ENCODE data around the gene PLEKHG3.

The PLEKHG3 gene

GRCh38 chr14:64704143-64704742, at the start of gene PLEKHG3:
TSS of gene PLEKHG3 (plus strand) at chr14:64704424. CDS start at chr14:64727632, 23,208 bp downstream.
- TF ChIP-seq GATA3 (IDR thresholded peaks at IDR 0.05; ENCODE audit: low read depth, low read length) = no peak
- no peak for TF ChIP-seq GATA2 (IDR thresholded peaks at IDR 0.05; ENCODE audit: low read depth, low read length)

- no peak for TF ChIP-seq GATA2 (IDR thresholded peaks at IDR 0.05; ENCODE audit: low read depth, low read length)
- no peak for TF ChIP-seq GATA3 (IDR thresholded peaks at IDR 0.05; ENCODE audit: low read depth, low read length)
Measured at GRCh38 chr14:64654901-64655300, 49.3 kb upstream of the PLEKHG3 start.

GRCh38 chr14:64656986-64657385, 47.2 kb upstream of the PLEKHG3 start:
- no peak for TF ChIP-seq GATA2 (IDR thresholded peaks at IDR 0.05; ENCODE audit: low read depth, low read length)
- TF ChIP-seq GATA3 (IDR thresholded peaks at IDR 0.05; ENCODE audit: low read depth, low read length) = no peak

- TF ChIP-seq GATA2 (IDR thresholded peaks at IDR 0.05; ENCODE audit: low read depth, low read length) (no peak), GATA3 (IDR thresholded peaks at IDR 0.05; ENCODE audit: low read depth, low read length) (no peak)
Measured at GRCh38 chr14:64658201-64658600, 46.0 kb upstream of the PLEKHG3 start.

DNA sequence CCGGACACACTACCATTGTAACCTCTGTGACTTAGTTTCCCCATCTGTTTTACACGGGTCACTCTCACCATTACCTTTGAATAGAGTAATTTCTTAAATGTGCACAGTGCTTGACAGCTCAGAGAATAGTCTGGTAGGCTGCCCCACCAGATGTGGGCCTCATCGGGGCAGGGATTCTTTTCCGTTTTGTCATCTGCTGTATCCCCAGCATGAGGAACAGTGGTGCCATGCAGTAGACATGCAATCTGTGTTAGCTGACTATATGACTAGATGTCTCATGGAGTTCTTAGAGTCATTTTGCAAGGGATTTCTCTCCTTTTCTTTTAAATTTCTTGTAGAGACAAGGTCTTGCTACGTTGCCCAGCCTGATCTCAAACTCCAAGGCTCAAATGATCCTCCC, 44.9 kb upstream of the PLEKHG3 start:
- TF ChIP-seq GATA2 (IDR thresholded peaks at IDR 0.05; ENCODE audit: low read depth, low read length) = no peak
- TF ChIP-seq GATA3 (IDR thresholded peaks at IDR 0.05; ENCODE audit: low read depth, low read length) = no peak

DNA sequence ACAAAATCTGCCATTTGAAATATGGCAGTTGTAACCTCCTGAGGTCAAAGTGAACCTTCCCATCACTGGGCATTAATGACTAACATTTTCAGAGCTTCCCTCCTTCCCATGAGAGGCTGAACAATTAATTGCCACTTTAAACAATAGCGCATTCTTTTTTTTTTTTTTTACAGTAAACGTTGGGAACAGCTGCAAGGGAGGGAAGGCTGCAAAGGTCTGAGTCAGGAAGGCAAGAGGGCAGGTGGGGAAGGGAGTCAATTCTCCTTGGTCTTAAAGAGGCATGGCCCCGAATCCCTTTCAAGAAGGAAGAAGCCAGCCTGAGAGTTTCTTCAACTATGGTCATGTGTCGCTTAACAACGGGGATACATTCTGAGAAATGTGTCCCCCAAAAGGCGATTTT, 41.0 kb upstream of the PLEKHG3 start:
- no peak for TF ChIP-seq GATA2 (IDR thresholded peaks at IDR 0.05; ENCODE audit: low read depth, low read length)
- TF ChIP-seq GATA3 (IDR thresholded peaks at IDR 0.05; ENCODE audit: low read depth, low read length) = no peak

DNA sequence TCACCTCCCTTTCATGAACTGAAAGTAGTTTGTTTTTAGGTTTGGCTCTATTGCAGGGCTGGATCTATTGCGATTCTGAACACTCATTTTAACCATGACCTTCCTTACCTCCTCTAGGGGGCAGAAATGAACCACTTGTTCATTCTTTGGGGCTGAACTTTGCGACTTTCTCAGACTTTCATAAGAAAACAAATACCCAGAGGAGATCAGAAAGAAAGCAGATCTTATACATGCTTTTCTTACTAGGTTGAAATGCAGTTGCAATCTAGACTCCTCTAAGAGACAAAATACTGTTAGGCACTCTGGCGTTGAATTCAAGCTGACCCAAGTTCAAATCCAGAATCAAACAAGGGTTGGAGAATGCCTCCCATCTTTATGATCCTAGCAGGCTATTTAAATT, 32.6 kb upstream of the PLEKHG3 start:
- TF ChIP-seq GATA3 (IDR thresholded peaks at IDR 0.05; ENCODE audit: low read depth, low read length) = no peak
- no peak for TF ChIP-seq GATA2 (IDR thresholded peaks at IDR 0.05; ENCODE audit: low read depth, low read length)

DNA sequence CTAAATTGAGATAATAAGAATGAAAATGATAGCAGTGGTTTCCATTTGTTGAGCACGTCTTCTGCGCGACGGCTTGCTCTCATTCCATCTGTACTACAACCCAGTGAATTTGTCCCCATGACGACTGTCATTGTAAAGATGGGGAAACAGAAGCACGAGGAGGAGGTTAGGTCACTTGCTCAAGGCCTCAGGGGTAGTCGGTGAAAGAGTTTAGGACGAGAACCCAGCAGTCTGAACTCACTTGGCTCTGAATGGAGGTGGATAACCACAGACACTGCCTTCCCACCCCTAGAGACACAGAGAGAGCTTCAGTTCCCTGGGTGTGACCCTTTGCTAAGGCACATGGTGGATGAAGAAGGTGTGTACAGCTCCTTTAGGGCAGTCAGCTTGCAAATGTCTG, 30.9 kb upstream of the PLEKHG3 start:
- TF ChIP-seq GATA3 (IDR thresholded peaks at IDR 0.05; ENCODE audit: low read depth, low read length) (no peak), GATA2 (IDR thresholded peaks at IDR 0.05; ENCODE audit: low read depth, low read length) (no peak)

DNA sequence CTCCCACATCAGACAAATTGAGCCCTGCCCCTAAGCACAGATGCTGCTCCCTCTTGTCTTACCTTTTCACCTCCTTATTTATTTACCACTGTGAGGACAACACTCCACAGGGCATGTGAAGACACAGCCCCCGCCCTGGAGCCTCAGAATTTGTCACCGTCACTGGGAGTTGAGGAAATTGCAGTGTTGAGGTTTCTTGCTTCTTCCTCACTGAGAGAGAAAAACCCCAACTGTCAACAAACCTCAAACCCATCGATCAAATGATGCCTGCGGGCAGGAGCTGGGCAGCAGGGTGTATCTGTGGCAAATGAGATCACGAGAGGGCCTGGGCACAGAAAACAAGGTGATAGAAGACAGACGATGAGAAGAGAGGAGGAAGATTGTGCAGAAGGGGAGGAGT, 30.5 kb upstream of the PLEKHG3 start:
- TF ChIP-seq GATA2 (IDR thresholded peaks at IDR 0.05; ENCODE audit: low read depth, low read length) (no peak), GATA3 (IDR thresholded peaks at IDR 0.05; ENCODE audit: low read depth, low read length) (no peak)

- no peak for TF ChIP-seq GATA2 (IDR thresholded peaks at IDR 0.05; ENCODE audit: low read depth, low read length)
- TF ChIP-seq GATA3 (IDR thresholded peaks at IDR 0.05; ENCODE audit: low read depth, low read length) = no peak
Measured at GRCh38 chr14:64674829-64675228, 29.4 kb upstream of the PLEKHG3 start.

- TF ChIP-seq GATA3 (IDR thresholded peaks at IDR 0.05; ENCODE audit: low read depth, low read length) = no peak
- TF ChIP-seq GATA2 (IDR thresholded peaks at IDR 0.05; ENCODE audit: low read depth, low read length) = no peak
Measured at GRCh38 chr14:64675312-64675711, 28.9 kb upstream of the PLEKHG3 start.

- TF ChIP-seq GATA3 (IDR thresholded peaks at IDR 0.05; ENCODE audit: low read depth, low read length) = no peak
- no peak for TF ChIP-seq GATA2 (IDR thresholded peaks at IDR 0.05; ENCODE audit: low read depth, low read length)
Measured at GRCh38 chr14:64676410-64677008, 27.7 kb upstream of the PLEKHG3 start.

DNA sequence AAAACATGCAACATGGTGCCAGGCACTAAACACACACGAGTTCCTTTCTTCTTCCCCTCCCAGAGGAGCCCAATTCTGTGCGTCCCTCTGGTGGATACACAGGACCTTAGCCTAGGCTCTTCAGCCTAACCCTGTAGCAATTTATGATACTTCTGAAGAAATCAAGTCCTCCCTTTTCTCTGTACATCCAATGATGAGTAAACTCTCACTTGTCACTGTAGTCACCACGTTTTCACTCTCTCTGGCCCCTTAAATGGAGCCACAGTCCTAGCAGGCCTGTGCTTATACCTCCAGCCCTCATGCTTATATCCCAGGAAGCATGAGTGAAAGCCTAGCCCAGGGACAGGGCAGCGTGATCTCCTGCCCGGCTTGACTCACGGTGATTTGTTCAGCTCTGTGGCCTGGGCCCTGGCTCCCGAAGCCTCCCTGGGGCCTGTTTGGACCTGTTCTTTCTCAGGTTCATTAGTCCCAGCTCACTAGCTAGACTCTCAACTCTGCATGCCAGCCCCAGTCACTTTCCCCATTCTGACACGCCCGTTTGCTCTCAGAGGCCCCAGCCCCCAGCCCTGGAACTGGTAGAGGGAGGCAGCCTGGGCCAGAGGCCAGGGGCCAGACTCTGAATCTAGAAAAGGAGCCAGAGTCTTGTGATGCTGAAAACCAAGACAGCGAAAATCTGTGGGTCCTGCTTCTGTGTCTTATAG, 24.1 kb upstream of the PLEKHG3 start:
- no peak for TF ChIP-seq GATA2 (IDR thresholded peaks at IDR 0.05; ENCODE audit: low read depth, low read length)
- TF ChIP-seq GATA3 (IDR thresholded peaks at IDR 0.05; ENCODE audit: low read depth, low read length) = no peak

- TF ChIP-seq GATA2 (IDR thresholded peaks at IDR 0.05; ENCODE audit: low read depth, low read length) = no peak
Measured at GRCh38 chr14:64680714-64681065, 23.5 kb upstream of the PLEKHG3 start.

All from SH-SY5Y (cell line).